A673 (cell line): ENCODE results near the gene TIMP1.

ENCODE experiments used
- EZH2 ChIP-seq: fragments of 200-600 bp; sonication (generic); IDR thresholded peaks from 2 replicates; pipeline ENCODE4 v1.6.1; 2017; ENCODE audit warnings: borderline replicate concordance, low read depth, mild to moderate bottlenecking, mixed read lengths, antibody characterized with exemption, low read length; ENCODE audit not compliant: poor library complexity, severe bottlenecking
- TF ChIP-seq, protein P1 (sequence below): fragments of 300-800, 200-600 bp; sonication (generic); conservative IDR thresholded peaks from 2 replicates; pipeline ENCODE4 v1.5.1; 2017; ENCODE audit warnings: low read depth, mild to moderate bottlenecking, antibody characterized with exemption, low read length, moderate library complexity, mixed read lengths

DNA sequence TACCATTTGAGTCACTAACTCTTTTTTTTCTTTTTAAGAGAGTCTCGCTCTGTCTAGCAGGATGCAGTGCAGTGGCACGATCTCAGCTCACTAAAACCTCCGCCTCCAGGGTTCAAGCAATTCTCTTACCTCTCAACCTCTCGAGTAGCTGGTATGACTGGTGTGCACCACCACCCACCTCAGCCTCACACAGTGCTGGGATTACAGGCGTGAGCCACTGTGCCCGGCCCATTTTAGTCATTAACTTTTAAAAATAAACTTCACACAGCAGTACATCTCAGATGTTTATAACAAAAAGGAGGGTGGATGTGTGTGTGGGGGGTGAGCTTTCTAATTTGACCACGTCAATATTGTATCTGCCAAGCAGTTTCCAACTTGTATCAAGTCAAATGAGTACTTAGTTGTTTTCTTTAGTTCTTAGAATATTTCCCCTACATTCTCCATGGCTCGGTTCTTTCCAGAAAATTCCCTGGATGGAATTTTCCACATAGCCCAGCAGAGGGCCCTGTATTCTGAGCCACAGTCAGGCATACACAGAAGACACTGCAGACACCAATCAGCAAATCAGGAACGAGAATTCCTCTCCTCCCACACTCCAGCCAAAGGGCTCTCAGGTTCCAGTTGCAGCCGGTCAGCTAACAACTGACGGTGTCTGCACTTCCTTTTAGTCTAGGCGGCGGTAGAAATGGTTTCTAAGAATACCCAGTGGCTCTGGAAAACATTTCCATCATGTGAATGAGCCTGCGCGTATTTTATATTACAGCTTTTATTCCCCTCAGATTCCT, 41.3 kb upstream of the TIMP1 start:
- TF ChIP-seq, protein P1, sequence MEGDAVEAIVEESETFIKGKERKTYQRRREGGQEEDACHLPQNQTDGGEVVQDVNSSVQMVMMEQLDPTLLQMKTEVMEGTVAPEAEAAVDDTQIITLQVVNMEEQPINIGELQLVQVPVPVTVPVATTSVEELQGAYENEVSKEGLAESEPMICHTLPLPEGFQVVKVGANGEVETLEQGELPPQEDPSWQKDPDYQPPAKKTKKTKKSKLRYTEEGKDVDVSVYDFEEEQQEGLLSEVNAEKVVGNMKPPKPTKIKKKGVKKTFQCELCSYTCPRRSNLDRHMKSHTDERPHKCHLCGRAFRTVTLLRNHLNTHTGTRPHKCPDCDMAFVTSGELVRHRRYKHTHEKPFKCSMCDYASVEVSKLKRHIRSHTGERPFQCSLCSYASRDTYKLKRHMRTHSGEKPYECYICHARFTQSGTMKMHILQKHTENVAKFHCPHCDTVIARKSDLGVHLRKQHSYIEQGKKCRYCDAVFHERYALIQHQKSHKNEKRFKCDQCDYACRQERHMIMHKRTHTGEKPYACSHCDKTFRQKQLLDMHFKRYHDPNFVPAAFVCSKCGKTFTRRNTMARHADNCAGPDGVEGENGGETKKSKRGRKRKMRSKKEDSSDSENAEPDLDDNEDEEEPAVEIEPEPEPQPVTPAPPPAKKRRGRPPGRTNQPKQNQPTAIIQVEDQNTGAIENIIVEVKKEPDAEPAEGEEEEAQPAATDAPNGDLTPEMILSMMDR: peak; percentile 68
- TF ChIP-seq EZH2: no peak
